ENCODE measurements around the gene ELAVL3.

- TF ChIP-seq, protein P1, sequence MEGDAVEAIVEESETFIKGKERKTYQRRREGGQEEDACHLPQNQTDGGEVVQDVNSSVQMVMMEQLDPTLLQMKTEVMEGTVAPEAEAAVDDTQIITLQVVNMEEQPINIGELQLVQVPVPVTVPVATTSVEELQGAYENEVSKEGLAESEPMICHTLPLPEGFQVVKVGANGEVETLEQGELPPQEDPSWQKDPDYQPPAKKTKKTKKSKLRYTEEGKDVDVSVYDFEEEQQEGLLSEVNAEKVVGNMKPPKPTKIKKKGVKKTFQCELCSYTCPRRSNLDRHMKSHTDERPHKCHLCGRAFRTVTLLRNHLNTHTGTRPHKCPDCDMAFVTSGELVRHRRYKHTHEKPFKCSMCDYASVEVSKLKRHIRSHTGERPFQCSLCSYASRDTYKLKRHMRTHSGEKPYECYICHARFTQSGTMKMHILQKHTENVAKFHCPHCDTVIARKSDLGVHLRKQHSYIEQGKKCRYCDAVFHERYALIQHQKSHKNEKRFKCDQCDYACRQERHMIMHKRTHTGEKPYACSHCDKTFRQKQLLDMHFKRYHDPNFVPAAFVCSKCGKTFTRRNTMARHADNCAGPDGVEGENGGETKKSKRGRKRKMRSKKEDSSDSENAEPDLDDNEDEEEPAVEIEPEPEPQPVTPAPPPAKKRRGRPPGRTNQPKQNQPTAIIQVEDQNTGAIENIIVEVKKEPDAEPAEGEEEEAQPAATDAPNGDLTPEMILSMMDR (IDR thresholded peaks at IDR 0.05): no peak
- TF ChIP-seq POLR2A (IDR thresholded peaks at IDR 0.05): no peak
These were observed 54.2 kb downstream of the ELAVL3 start for GRCh38 chr19:11426656-11427055.
